ENCODE results near the gene CEACAM3.

DNA sequence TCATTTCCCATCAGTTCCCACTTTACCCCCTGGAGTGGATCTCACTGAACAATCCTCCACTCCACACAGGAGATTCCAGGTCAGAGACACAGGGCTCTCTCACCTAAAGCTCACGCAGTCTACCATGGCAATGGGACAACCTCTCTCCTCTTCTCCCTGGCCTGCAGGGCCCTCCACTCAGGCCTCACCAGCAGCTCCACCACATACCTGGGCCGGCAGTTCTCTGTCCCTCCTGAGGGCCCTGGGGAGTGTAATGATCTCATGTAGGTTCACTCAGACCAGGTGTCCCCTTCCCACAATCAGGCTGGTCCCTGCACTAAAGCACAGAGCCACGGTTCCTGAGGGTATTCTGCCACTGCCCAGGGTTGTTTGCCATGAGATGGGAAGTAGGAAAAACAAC, 15.6 kb downstream of the CEACAM3 start:
- TF ChIP-seq CTCF (conservative IDR thresholded peaks at IDR 0.05) (no peak), EZH2 (IDR thresholded peaks at IDR 0.05; ENCODE audit: low read depth) (no peak)
